HPDE6-E6E7 (cell line): Measurements from ENCODE around the gene ZBTB7B.
A peak's percentile ranks its signal among the peaks of the same experiment; 100 is the strongest.

Experiments
- DNase-seq: peaks from one replicate; pipeline ENCODE4 v3.0.0; 2011; ENCODE audit warnings: missing footprints; ENCODE audit errors: extremely low spot score

ZBTB7B gene

DNA sequence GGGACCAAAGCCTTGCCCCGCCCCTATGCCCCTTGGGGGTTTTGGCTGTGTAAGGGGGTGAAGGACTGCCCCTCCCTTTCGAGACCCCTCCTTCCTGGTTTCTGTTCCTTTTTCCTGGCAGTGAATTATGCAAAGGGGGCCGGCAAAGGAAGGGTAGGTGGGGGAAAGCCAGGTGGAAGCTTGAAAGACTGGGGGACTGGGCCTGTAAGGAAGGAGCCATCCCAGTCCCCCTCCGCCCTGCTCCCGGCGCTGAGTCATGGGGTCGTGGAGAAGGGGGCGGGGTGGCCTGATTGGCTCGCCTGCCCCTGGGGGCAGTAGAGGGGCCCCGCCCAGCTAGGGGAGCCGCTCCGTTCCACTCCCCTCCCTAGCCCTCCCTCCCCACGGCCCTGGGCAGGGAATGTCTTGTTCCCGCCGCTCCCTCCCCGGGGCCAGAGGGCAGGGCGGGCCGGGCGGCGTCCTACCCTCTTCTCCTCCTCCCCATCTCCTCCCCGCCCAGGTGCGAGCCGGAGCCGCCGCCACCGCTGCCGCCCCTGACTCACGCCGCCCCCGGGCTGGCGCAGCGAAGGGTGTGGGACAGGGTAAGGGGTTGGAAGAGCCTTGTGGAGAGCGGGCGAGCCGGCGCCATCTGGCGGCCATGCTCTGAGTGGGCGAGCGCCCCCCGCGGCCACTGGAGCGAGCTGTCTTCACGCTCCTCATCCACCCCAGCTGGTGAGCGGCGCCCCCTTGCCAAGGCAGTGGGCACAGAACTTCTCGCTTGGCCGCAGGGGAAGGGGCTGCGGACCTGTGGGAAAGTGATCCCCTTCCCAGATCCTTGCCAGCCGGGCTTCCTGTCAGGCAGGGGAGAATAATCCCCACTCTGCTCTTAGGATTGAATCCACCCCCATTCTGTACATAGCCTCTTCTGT is 14.7 kb downstream of the ZBTB7B start:
- peak; percentile 95 for DNase-seq

DNA sequence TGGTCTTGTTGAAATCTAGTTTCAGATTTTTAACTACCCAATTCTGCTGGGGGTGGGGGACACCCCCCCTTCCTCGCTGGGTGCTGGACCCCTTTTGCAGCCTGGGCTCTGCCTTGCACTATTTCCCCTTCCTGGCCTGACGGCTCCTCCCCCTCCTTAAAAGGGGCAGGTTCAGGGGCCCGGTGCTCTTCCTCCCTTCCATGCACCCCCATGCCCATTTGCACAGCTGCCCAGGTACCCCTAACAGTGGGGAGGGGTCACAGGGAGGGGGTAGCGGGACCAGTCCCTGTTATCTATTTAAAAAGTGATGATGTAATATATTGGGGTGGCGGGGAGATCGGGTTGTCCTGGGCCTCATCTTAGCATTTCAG is 15.3 kb downstream of the ZBTB7B start:
- no peak for DNase-seq

DNA sequence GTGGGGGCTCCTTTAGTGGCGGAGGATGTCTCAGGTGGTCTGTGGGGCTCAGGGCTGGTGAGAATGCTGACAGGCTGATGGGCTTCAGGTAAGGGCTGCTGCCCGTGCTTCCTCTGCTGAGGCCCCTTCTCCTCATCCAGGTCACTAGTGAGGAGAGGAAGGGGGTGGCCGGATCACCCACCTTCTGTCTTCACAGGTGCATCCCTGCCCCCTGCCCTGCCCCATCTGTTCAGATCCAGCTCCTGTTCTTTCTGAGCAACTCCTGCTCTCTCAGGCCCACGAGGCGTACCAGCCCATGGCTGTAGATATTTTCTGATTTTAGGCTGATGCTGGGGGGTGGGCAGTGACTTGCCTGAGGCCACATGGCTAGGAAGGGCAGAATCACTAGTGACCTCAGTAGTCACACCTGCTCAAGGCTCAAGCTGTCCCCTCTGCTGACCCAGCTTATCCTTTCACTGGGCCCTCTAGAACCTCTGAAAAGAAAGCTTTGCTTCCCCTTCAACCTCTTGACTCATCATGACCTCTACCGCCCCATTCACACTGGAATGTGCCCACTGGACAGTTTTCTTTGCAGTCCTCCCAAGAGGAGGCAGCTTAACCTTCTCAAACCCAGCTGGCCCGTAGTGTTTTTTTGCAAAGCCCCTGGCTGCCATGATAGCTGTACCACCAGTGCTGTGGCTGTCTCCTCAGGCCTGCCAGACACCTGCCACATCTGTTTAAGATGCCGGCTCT is 16.2 kb downstream of the ZBTB7B start:
- no peak for DNase-seq

DNA sequence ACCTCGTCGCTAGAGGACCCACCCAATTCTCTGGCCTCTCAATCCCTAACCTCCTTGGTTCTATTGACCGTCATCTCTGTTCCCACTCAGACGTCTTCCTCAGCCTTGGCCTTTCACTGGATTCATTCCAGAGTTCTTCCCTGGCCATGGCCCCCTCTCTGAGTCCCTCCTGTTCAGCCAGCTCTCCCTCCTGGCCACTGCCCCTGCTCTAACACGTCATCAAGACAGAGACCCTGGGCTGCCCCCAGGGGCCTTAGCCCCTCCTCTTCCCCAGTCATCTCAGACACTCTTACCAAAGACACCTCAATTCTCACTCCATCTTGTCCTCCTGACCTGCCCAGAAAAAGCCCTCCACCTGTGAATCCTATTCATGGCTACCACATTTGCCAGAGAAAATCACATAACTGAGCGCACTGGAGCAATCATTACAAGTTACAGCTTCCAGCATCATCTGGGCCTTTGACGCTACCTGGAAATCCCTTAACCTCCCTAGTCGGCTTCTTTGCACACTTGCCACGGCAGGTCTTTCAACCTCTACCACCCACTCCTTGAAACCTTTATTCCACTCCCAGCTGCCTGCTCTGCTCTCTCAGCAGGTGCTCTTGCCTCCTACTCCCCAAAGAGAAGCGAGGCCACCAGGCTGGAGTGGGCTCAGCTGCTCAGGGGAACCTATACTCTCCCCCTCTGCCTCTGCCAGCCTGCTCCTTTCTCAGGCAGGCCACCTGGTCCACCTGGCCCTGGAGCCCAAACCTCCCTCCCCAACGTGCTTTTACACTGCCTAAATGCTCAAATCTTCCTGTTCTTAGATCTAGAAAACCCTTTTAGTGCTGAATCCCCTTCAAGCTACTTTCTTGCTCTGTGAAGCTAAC is 17.0 kb downstream of the ZBTB7B start:
- DNase-seq: no peak

DNA sequence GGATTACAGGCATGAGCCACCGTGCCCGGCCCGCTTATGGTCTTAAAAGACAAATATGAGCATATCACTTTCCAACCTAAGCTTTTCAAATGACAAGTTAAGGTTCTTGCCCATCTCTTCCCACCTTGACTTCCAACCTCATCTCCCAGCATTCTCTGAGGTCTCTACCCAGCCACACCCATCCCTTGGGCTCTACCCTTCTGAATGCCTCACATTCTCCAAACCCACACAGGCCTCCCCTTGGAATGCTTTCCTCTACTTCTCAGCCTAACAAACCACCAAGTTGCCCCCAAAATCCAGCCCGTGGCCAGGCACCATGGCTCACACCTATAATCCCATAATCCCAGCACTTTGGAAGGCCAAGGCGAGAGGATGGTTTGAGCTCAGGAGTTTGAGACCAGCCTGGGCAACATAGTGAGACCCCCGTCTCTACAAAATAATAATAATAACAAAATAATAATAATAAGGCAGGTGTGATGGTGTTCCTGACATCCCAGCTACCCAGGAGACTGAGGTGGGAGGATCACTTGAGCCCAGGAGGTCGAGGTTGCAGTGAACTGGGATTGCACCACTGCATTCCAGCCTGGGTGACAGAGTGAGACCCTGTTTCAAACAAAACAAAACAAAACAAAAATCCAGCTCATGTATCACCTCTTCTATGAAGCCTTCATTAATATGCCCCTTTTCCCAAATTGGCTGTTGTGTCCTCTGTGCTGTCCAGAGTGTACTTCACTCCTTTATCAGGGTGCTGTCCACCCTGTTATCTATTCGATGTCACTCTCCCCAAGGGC is 19.7 kb downstream of the ZBTB7B start:
- DNase-seq: no peak

DNA sequence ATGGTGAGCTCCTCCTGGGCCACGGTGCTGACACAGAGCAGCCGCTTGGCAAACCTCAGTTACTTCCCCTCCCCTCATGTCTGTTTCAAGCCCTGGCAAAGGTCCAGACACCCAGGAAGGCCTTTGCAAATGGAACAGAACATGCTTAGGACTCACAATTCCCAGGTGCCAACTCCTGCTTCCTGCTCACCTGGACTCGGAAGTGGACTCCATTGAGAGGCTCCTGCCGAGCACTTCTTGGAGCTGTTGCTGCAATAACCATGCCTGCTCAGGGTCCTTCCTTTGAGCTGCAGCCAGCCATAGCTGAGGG is 20.3 kb downstream of the ZBTB7B start:
- no peak for DNase-seq

DNA sequence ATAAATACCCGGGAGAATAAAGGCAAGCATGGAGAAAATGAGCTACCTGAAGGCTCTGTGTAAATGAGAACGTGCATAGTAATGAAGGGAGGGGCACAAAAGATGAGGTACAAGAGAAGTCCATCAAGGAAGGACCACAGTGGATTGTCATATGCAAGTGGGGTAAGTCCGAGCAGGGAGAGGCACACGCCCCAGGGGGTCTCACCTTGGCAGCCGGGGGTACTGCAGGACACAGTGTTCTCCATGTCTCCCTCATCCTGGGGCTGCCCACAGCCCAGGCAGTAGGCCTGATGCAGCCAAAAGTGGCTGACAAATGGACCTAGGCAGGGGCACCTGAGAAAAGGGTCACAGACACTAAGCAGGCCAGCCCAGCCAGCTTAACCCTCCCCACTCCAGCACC is 21.0 kb downstream of the ZBTB7B start:
- no peak for DNase-seq

DNA sequence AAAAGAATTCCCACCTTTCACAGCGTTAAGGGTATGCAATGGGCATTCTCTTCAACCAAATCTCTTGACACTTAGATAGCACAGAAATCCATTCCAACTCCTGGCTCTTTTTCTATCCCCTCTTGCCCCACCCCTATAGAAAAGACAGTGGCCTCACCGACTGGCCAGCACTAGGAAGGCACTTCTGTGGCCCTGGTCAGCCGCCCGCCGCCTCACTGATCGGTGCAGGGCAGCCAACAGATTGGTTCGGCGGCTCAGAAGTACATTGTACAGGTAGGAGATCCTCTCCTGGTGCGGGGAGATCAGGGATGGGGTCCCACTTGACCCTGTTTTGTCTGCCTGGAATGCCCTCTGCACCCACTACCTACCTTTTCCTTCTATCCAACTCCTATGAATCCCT is 21.7 kb downstream of the ZBTB7B start:
- DNase-seq: no peak

DNA sequence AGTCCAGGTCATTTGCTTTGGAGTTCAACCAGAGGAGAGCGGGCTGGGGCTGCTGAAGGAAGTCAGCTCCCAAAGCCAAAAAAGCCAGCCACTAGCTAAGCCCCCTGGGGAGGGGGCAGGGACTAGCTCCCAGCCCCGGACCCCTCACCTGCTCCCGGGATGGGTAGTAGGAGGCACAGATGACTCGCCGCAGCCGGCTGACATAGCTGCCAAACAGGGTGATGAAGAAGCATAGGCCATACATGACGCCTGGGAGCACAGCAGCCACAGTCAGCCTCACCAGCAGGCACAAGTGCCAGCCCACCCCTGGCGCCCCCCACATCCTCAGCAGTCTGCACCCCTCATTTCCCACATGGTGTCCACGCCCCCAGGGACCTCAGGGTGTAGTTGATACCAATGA is 23.6 kb downstream of the ZBTB7B start:
- no peak for DNase-seq

DNA sequence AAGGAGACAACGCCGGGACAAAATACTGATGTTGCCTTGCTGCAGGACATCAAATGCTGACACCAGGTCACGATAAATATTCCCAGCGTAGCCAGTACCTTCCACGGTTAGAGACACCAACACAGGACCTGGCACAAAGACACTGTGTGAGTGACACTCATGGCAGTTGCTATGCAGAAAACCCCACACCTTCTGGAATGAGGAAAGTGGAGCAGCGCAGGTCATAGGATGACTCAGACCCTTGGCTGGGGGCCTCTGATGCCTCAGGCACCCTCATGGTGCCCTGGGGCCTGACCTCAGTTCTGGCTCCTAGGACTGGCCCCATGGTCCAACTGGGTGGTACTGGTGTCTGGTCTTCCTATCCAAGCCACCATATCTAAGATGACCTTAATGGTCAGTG is 24.0 kb downstream of the ZBTB7B start:
- peak; percentile 63 for DNase-seq

DNA sequence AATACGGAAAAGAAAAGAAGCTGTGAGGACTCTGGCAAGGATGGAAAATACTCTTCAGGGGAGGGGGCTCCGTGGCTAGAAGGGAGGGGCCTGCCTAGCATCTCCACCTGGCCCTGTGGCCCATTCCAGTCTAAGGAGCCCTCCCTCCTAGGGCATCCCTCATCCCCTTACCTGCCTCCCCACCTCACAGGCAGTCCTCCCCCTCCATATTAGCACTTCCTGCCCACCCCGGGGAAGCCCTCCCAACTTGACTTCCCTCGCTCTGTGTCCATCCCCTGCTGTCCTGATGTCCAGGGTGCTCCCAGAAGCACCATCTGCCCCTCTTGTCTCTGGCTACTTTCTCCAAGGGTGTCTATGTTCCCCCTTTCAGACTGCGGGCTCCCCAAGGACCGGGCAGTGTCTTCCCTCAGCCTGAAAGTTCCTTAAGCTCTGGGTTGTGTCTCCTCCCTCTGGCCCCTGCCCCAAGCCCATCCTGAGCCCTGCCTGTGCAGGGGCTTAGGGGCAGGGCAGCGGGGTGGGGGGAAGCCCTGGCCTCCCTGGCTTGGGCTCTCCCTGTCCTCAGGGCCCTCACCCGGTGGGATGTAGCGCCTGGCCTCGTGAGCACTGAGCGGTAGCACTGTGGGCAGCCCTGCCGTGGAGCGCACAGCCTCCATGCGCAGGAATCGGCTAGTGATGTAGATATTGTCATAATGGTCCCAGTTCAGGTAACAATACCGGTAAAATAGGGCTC is 27.1 kb downstream of the ZBTB7B start:
- no peak for DNase-seq

DNA sequence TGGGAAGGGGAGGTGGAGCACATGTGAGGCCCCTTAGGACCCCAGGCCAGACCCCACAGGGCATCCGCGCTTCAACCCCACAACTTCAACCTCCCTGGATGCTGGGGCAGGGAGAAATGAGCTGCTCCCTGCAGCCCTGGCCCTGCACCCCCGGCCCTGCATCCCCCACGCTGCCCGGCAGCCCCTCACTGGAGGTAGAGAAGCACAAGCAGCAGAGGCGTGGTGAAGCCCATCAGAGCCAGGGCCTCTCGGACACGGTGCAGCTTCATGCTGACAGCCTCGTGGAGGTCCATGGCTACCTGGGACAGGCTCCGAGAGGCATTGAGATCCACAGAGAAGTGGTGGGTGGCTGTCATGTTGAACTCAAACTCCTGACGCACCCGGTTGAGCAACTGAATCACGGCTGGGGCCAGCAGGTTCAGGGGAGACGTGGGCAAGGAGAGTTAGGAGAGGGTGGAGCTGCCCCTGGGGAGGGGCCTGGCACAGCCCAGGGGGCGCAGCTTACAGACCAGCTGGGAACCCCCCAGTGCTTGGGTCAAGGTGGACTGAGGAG is 27.7 kb downstream of the ZBTB7B start:
- DNase-seq: no peak

DNA sequence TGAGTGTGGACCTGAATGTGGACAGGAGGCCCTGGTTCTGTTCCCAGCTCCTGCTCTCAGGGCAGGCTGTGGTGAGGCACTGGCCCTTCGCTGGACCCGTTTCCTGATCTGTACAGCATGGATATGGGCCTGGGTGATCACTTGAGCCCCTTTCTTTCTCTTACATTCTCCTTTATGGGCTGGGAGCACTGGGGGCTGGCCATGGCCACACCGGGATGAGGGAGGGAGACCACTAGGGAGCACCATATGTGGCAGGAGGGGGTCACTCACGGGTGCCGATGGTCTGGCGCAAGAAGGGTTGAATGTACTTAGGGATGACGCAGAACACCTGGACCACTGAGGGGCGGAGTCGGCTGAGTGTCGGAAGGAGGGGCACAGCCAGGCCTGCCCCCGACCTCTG is 28.3 kb downstream of the ZBTB7B start:
- no peak for DNase-seq

DNA sequence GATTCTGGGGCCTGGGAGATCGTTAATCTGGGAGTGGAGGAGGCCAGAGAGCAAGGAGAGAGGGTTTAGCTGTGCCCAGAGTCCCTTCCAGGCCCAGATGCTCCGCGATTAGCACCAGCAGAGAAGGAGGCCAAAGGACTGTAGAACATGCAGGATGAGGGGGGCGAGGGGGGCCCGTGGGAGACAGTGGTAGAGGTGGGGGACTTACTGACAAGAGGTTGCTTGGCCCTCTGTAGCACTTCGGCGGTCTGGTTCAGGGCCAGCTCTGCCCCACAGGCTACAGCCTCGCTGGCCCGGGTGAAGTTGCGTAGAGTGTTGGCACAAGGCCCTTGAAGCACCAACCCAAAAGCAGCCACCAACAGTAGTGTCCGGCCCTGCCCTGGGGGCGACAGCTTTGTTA is 30.3 kb downstream of the ZBTB7B start:
- DNase-seq: no peak

DNA sequence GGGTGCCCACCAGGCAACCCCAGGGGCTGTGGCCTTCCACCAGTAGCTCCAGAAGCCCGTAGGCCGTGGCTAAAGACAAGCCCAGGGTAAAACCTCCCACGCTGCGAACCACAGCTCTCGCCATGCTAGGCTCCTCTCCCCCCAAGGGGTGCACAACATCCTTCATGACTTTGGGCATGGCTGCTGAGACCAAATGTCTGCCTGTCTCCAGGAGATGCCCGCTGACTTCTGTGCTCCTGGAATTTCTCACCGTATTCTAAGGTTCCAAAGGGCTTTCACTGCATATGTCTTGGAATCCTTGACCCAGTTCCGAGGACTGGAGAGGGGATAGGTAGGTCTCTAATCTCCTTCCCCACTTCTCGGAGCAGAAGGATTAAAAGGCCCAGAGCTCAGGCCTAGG is 30.9 kb downstream of the ZBTB7B start, which contains the start of the genes DCST1 and DCST2:
DCST1 (plus strand) TSS at position 301 of the 400 bp plus-strand sequence. CDS start 213 bp downstream, outside the sequence.
DCST2 (minus strand) TSS at position 258 of the 400 bp plus-strand sequence; CDS start at position 178, 80 bp downstream.
- no peak for DNase-seq

DNA sequence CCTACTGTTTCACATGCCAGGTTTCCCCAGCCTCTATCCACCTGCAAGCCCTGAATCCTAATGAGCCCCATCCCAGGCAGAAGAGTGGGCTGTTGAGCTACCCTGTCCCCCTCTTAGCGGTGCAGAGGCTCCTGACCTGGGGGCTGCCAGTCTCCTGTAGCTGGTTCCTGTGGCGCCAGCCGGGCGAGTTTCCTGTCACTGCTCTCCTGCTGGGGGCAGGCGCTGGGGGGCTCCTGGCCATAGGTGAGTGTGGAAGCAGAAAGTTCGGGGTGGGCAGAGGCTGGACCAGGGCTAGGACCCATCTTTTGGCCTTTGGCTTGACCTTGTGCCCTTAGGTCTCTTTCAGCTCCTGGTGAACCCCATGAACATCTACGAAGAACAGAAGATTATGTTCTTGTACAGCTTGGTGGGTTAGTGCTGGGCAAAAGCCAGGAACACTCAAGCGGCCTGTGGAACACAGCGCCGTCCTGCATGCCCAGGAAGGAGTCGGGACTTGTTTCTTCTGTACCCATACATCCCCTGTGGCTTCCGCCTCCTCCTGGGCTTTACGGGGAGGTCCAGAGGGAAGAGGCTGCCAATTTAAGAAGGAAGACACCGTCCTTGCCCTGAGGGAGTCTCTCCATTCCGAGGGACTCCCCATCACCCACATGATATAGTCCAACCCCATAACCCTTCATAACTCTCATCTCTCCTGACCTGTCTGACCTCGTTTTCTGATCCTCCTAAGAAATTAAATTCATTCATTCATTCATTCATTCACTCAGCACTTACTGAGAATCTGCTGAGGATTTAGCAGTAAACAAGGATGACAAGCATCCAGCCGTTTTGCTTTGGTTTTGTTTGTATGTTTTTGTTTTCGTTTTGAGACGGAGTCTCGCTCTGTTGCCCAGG is 32.0 kb downstream of the ZBTB7B start:
- DNase-seq: no peak

DNA sequence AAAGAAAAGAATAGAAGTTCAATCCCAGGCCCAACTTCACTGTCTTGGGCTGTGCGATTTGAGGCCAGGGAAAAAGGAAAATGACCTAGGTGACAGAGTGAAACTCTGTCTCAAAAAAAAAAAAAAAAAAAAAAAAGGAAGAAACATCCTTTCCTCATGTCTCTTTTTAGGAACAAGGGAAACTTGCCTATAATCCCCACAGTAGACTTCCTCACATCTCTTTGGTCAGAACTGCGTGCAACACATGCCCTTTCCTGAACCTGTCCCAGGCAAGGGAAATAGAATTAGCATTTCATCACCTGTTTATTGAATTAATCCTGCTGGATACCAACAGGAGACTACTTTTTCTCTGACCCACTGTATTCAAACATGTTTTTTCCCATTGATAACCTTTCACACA is 33.3 kb downstream of the ZBTB7B start:
- DNase-seq: no peak

DNA sequence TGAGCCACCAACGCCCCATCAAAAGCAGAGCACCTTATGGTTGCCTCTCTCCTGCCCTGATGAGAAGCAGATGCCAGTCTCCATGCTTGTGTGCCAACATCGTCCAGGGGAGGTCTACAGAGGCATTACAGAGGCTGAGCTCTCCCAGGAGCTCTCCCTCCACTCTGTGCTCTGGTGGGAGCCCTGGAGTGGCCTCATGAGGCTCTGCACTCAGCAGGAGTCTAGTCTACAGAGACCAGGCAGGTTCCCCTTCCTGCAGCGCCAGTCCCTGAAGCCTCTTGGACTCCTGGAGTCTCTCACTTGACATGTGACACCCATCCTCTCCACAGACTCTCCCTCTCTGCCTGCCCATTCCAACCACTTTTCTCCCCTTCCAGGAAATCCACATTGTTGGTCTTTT is 34.4 kb downstream of the ZBTB7B start:
- DNase-seq: no peak

DNA sequence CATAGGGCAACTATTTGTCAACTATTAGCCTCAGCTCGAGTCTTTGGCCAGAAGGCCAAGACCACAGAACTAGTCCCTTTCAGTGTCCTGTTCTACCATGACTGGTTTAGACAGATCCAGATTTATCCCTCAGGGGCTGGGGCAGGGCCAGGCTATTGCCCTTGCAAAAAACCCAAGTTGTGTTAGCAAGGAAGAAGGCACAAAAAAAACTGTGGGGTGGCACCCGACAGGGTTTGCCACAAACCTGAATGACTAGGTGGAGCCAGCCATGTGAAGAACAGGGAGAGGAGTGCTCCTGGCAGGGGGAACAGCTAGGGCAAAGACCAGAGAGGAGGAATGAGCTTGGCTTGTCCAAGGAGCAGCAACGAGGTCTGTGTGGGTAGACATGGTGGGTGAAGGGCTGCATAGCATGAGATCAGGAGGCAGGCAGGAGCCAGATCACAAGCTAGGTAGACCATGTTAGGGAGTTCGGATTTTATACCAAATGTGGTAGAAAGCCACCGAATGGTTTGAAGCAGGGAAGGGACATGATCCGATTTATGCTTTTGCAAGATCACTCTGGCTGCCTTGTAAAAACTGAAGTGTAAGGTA is 35.3 kb downstream of the ZBTB7B start:
- DNase-seq: no peak
